ENCODE data around the gene CCDC3.
"Not testable (repeated sequence)": the region's sequence is repeated elsewhere in the genome, so short reads cannot be mapped to it uniquely, and the experiment has no call there.

CCDC3 gene

DNA sequence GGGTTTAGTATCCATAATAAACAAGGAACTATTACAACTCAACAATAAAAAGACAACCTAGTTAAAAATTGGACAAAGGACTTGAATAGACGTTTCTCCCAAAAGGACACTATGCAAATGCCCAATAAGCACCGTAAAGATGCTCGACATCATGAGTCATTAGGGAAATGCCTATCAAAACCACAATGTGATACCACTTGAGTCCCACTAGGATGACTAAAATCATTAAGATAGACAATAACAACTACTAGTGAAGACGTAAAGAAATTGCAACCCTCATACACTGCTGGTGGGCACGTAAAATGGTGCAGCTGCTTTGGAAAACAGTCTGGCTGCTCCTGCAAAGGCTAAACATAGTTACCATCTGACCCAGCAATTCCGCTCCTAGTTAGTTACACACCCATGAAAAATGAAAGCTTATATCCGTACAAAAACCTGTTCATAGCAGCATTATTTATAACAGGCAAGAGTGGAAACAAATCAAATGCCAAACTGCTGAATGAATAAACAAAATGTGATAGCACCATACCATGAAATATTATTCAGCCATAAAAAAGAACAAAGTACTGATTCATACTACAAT is 17.3 kb downstream of the CCDC3 start:
- TF ChIP-seq, protein P1, sequence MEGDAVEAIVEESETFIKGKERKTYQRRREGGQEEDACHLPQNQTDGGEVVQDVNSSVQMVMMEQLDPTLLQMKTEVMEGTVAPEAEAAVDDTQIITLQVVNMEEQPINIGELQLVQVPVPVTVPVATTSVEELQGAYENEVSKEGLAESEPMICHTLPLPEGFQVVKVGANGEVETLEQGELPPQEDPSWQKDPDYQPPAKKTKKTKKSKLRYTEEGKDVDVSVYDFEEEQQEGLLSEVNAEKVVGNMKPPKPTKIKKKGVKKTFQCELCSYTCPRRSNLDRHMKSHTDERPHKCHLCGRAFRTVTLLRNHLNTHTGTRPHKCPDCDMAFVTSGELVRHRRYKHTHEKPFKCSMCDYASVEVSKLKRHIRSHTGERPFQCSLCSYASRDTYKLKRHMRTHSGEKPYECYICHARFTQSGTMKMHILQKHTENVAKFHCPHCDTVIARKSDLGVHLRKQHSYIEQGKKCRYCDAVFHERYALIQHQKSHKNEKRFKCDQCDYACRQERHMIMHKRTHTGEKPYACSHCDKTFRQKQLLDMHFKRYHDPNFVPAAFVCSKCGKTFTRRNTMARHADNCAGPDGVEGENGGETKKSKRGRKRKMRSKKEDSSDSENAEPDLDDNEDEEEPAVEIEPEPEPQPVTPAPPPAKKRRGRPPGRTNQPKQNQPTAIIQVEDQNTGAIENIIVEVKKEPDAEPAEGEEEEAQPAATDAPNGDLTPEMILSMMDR (IDR thresholded peaks at IDR 0.05; ENCODE audit: borderline replicate concordance, control extremely low read depth, extremely low read depth, insufficient read depth, missing control alignments), result no peak
- in situ Hi-C loops (cut with MboI; ENCODE audit: low sequenced_read_pairs, unreplicated experiment), result no loop called here
- no peak for DNase-seq (ENCODE audit: low spot score)

DNA sequence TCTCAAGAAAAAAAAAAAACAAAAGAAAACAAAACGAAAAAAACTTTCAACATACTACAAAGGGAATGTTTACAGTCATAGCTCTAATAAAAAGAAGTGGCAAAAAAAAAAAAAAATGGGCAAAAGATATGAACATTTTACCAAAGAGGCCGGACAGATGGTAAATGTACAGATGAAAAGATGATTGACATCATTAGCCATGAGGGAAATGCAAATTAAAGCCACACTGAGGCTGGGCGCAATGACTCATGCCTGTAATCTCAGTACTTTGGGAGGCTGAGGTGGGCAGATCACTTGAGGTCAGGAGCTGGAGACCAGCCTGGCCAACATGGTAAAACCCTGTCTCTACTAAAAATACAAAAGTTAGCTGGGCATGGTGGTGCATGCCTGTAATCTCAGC is 17.9 kb downstream of the CCDC3 start:
- in situ Hi-C loops (cut with MboI; ENCODE audit: low sequenced_read_pairs, unreplicated experiment); DNase-seq (ENCODE audit: low spot score): not testable (repeated sequence)

DNA sequence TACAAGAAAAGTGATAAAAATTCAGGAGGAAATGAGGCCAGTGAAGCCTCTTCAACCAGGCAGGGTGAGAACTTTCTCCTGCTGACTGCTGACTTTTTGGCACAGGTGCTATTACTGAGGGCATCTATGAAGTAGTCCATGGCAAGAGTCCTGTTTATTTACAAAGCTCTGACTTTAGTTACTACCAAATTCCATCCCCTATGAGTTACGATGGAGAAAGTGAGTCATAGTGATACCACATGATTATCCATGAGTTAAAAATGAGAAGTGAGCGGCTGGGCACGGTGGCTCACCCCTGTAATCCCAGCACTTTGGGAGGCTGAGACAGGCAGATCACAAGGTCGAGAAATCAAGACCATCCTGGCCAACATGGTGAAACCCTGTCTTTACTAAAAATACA is 19.9 kb downstream of the CCDC3 start:
- DNase-seq (ENCODE audit: low spot score), result no peak
- TF ChIP-seq, protein P1 (IDR thresholded peaks at IDR 0.05; ENCODE audit: borderline replicate concordance, control extremely low read depth, extremely low read depth, insufficient read depth, missing control alignments), result no peak
- in situ Hi-C loops (cut with MboI; ENCODE audit: low sequenced_read_pairs, unreplicated experiment), result no loop called here

DNA sequence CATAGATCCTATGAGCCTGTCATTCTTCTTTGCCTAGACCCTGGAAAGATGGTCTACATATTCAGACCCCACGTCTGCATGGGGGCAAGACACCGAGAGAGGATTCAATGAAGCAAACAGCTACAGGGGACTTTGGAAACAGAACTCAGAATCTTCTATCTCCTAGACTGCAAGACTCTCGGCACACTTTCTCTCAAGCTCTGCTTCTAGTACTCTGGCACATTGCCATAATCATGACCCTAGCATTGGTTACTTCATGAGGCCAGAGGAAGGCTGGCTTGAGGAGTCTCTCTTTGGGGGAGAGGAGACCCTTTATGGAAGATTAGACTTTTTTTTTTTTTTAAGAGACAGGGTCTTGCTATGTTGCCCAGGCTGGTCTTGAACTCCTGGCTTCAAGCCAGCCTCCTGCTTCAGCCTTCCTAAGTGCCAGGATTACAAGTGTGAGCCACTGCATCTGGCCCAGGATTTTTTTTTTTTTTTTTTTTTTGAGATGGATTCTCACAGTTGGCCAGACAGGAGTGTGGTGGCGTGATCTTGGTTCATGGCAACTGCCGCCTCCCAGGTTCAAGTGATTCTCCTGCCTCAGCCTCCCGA is 20.7 kb downstream of the CCDC3 start:
- DNase-seq (ENCODE audit: low spot score), result no peak
- TF ChIP-seq, protein P1 (IDR thresholded peaks at IDR 0.05; ENCODE audit: borderline replicate concordance, control extremely low read depth, extremely low read depth, insufficient read depth, missing control alignments), result no peak
- in situ Hi-C loops (cut with MboI; ENCODE audit: low sequenced_read_pairs, unreplicated experiment), result no loop called here

DNA sequence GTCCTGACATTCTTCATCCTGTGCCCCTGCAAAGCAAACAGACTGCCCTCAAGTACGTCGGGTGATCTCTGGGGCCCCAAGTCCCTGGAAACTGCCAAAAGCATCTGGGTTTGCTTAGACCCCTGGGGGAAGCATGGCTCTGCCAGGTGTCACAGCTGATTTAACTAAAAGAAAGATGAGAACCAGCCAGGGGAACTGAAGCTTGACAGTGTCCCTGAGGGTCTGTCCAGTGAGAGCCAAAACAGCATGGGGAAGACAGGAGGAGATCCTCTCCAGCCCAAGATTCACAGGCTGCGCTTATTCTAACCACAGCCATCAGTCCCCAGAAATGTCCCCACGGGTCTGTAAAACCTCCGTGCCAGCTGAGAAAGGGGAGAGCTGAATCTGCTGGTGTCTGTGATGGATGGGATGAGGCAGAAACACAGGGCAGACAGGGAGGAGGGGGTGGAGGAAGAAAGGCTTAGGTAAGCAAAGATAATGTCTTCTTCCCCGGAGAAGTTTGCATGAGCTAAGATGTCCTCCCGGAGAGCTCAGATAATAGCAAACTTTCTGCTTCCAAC is 21.3 kb downstream of the CCDC3 start:
- DNase-seq (ENCODE audit: low spot score), result no peak
- TF ChIP-seq, protein P1 (IDR thresholded peaks at IDR 0.05; ENCODE audit: borderline replicate concordance, control extremely low read depth, extremely low read depth, insufficient read depth, missing control alignments), result no peak
- in situ Hi-C loops (cut with MboI; ENCODE audit: low sequenced_read_pairs, unreplicated experiment), result no loop called here

DNA sequence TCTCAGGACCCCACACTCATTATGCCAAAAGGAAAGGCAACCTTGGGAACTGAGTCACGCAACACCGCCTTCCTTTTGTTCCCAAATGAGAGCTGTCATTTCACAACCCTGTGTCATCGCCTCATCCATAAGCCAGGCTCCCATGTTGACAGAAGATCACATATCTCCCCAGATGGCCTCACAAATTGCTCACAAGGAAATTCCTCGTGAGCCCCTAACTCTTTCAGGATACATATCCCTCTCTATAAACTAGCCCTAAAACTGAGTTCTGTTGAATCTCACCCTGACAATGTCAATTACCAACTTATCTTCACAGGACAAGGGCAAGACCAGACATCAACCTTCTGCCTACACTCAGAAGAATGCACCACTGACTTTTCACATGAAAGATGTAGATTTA is 22.6 kb downstream of the CCDC3 start:
- in situ Hi-C loops (cut with MboI; ENCODE audit: low sequenced_read_pairs, unreplicated experiment), result no loop called here
- no peak for DNase-seq (ENCODE audit: low spot score)

DNA sequence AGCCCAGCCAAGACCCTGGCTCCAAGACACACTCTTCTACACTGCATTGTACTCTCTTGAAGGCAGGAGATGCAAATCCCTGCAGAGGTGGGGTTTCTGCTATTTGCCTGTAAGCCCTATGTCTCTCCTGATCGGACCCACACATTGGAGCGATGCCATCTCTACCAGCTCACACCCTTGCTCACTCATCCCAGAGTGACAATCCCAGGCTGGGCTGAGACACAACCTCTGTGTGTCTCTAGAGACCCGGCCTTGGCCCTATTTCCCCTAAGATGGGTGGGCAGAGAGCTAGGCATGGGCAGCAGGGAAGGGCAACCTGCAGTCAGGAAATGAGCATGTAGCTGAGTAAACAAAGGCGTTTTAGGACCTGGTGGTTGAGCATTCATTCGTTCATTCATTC is 25.6 kb downstream of the CCDC3 start:
- no peak for DNase-seq (ENCODE audit: low spot score)
- in situ Hi-C loops (cut with MboI; ENCODE audit: low sequenced_read_pairs, unreplicated experiment), result no loop called here
- TF ChIP-seq, protein P1 (IDR thresholded peaks at IDR 0.05; ENCODE audit: borderline replicate concordance, control extremely low read depth, extremely low read depth, insufficient read depth, missing control alignments), result no peak

More for the DNA sequence above, 22.6 kb downstream of the CCDC3 start:
- TF ChIP-seq, protein P1 (IDR thresholded peaks at IDR 0.05; ENCODE audit: borderline replicate concordance, control extremely low read depth, extremely low read depth, insufficient read depth, missing control alignments), result no peak

Measured in GM13976 (cell line).